Endodermal cell (in vitro differentiated cells): ENCODE results near the gene DICER1. TPM values are rescaled to one million over a fixed set of nuclear protein-coding genes. Genes with fewer than 3 reads are reported as not detected.
A peak's percentile ranks its signal among the peaks of the same experiment; 100 is the strongest.

Source experiments
- DNase-seq: peaks from one replicate; pipeline ENCODE4 v3.0.0-alpha.2; 2017
- H3K27ac ChIP-seq: 2 replicates; pipeline ENCODE4 v1.5.1; 2013; ENCODE audit warnings: mild to moderate bottlenecking, low read depth, low read length, moderate library complexity
- H3K27me3 ChIP-seq: 2 replicates; pipeline ENCODE4 v1.6.1; 2013; ENCODE audit warnings: mild to moderate bottlenecking, low read length, moderate library complexity; ENCODE audit not compliant: insufficient read depth, control insufficient read depth, poor library complexity, severe bottlenecking
- H3K36me3 ChIP-seq: 2 replicates; pipeline ENCODE4 v1.7.0; 2013; ENCODE audit warnings: mild to moderate bottlenecking, low read length, moderate library complexity; ENCODE audit not compliant: control insufficient read depth, insufficient read depth
- H3K4me1 ChIP-seq: one replicate; pipeline ENCODE4 v1.7.0; 2013; ENCODE audit warnings: low read length; ENCODE audit not compliant: control insufficient read depth, insufficient read depth
- H3K4me3 ChIP-seq: 2 replicates; pipeline ENCODE4 v1.5.1; 2013; ENCODE audit warnings: mild to moderate bottlenecking, low read length, moderate library complexity
- H3K9ac ChIP-seq: 2 replicates; pipeline ENCODE4 v1.6.1; 2013; ENCODE audit warnings: mild to moderate bottlenecking, low read length, moderate library complexity; ENCODE audit not compliant: poor library complexity, severe bottlenecking; ENCODE audit errors: extremely low read depth
- H3K9me3 ChIP-seq: 2 replicates; pipeline ENCODE4 v1.6.1; 2013; ENCODE audit warnings: mild to moderate bottlenecking, low read length, moderate library complexity; ENCODE audit not compliant: control insufficient read depth
- H3K27ac Mint-ChIP-seq: 2 replicates; pipeline ENCODE4 v1.8.0; 2020; ENCODE audit warnings: mixed read lengths
- H3K27me3 Mint-ChIP-seq: 2 replicates; pipeline ENCODE4 v1.8.0; 2021; ENCODE audit warnings: mild to moderate bottlenecking, mixed read lengths; ENCODE audit not compliant: insufficient read depth
- H3K36me3 Mint-ChIP-seq: 2 replicates; pipeline ENCODE4 v1.8.0; 2020; ENCODE audit warnings: low read depth, mixed read lengths
- H3K4me1 Mint-ChIP-seq: 2 replicates; pipeline ENCODE4 v1.8.0; 2020; ENCODE audit warnings: mixed read lengths
- H3K4me3 Mint-ChIP-seq: 2 replicates; pipeline ENCODE4 v1.8.0; 2020; ENCODE audit warnings: mild to moderate bottlenecking, moderate library complexity, mixed read lengths
- H3K9me3 Mint-ChIP-seq: 2 replicates; pipeline ENCODE4 v1.8.0; 2020; ENCODE audit warnings: mild to moderate bottlenecking, mixed read lengths
- WGBS, 2 experiments: methylation state at CpG; one replicate each; pipeline versions ENCODE4 v1.1.5 to v1.1.7; 2013; ENCODE audit warnings: missing lambda C conversion rate in 2 of 2, mixed read lengths in 1 of 2; ENCODE audit not compliant: insufficient coverage in 1 of 2, insufficient read length in 1 of 2; 5-methylcytosine and 5-hydroxymethylcytosine counted together
- total RNA-seq, 2 donors: library from RNA; stranded (reverse); fragmentation: NEBNext Ultra II Directional in 1 of 2; extraction: Animal tissue kit (Norgen Biotek cat#: 25700) in 1 of 2; gene quantifications; 2 replicates in 1 of 2; 3 replicates in 1 of 2; pipeline ENCODE4 v1.2.1, GENCODE V29; 2021
- TF ChIP-seq, protein P1 (sequence below): fragments of 200-600 bp; sonication (generic); conservative IDR thresholded peaks from 2 replicates; pipeline ENCODE4 v1.5.0; 2021; ENCODE audit warnings: antibody characterized with exemption, mild to moderate bottlenecking

The DICER1 gene
- total RNA-seq, 2 donors from 2014 or later, result 66.1 to 69.2 TPM

DNA sequence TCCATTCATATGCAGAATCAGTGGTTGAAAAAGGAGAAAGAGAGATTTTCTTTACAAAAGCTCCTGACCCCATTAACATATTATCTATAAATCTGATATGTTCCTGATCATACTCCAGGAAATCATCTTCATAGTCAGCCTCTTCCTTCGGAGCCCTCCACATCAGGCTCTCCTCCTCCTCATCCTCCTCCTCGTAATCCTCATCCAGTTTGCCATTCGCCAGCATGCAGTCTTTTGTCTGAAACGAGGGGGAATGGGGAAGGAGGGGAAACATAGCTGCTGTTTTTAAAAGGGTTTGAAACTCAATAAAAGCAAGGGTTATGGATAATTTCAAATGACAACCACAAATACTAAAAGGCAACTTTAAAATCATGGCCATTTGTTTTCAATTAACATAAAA lies 60.9 kb downstream of the DICER1 start:
- H3K27ac Mint-ChIP-seq, result no peak overlapping the region
- no peaks in the 10 kb centered on the region for H3K9me3 Mint-ChIP-seq
- Histone ChIP-seq H3K9ac (no peak overlapping the region), H3K9me3 (no peaks in the 10 kb centered on the region), H3K4me3 (no peak overlapping the region), H3K27me3 (no peaks in the 10 kb centered on the region), H3K36me3 (peaks cover 61% of the 10 kb centered on the region), H3K4me1 (no peaks in the 10 kb centered on the region), H3K27ac (peak overlapping the region; percentile 58)
- no peak overlapping the region for H3K4me3 Mint-ChIP-seq
- H3K27me3 Mint-ChIP-seq, result no peaks in the 10 kb centered on the region
- 40 to 84% methylated on average over 1 to 4 of the region's 4 CpGs for WGBS, 2 experiments
- H3K36me3 Mint-ChIP-seq, result peaks cover 39% of the 10 kb centered on the region
- no peak for DNase-seq
- H3K4me1 Mint-ChIP-seq, result no peaks in the 10 kb centered on the region
- TF ChIP-seq, protein P1, sequence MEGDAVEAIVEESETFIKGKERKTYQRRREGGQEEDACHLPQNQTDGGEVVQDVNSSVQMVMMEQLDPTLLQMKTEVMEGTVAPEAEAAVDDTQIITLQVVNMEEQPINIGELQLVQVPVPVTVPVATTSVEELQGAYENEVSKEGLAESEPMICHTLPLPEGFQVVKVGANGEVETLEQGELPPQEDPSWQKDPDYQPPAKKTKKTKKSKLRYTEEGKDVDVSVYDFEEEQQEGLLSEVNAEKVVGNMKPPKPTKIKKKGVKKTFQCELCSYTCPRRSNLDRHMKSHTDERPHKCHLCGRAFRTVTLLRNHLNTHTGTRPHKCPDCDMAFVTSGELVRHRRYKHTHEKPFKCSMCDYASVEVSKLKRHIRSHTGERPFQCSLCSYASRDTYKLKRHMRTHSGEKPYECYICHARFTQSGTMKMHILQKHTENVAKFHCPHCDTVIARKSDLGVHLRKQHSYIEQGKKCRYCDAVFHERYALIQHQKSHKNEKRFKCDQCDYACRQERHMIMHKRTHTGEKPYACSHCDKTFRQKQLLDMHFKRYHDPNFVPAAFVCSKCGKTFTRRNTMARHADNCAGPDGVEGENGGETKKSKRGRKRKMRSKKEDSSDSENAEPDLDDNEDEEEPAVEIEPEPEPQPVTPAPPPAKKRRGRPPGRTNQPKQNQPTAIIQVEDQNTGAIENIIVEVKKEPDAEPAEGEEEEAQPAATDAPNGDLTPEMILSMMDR, result no peak

DNA sequence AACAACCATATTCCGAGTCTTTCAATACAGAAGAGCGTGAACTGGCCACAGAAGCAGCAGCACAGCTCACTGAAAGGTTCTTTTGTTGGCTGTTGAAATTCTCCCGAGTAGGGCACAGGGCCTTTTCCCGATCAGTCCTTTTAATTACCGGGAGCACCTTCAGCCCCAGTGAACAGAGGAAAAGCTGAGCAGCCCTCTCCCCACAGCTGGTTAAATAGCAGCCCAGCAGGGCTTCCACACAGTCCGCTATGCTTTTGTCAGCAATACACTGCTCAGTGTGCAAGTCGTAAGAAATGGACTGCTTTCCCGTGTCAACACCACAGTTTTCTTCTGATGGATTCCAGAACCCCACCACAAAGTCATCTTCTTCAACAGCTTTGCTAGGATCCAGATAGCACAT lies 61.3 kb downstream of the DICER1 start:
- no peak for DNase-seq
- WGBS, 2 experiments, result 59 to 88% methylated on average over 8 of the region's 8 CpGs
- H3K4me1 Mint-ChIP-seq, result no peaks in the 10 kb centered on the region
- H3K27me3 Mint-ChIP-seq, result no peaks in the 10 kb centered on the region
- TF ChIP-seq, protein P1, result no peak
- no peak overlapping the region for H3K4me3 Mint-ChIP-seq
- Histone ChIP-seq H3K4me1 (no peaks in the 10 kb centered on the region), H3K27me3 (no peaks in the 10 kb centered on the region), H3K36me3 (peaks cover 65% of the 10 kb centered on the region), H3K27ac (peak overlapping the region; percentile 58), H3K9ac (no peak overlapping the region), H3K9me3 (no peaks in the 10 kb centered on the region), H3K4me3 (no peak overlapping the region)
- H3K9me3 Mint-ChIP-seq, result no peaks in the 10 kb centered on the region
- no peak overlapping the region for H3K27ac Mint-ChIP-seq
- peaks cover 39% of the 10 kb centered on the region for H3K36me3 Mint-ChIP-seq

DNA sequence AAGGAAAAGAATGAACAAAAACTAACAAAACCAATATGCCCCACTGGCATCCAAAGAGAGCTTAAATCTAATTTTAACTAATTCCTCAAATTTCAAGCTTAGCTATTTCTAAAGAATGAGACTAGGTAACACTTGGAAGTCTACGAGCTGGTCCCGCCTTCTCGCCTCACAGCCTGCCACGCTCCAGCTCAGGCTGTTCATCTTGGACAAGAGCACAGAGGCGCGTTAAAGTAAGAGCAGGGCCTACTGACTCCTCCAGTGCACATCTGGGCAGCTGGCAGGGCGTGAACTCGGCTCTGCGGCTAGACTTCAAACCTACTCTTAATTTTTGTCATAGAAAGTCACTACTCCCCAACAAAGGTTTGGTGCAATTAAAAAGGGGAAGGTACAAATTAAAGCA lies 64.6 kb downstream of the DICER1 start:
- DNase-seq, result no peak
- Histone ChIP-seq H3K9ac (no peak overlapping the region), H3K4me1 (no peaks in the 10 kb centered on the region), H3K4me3 (no peak overlapping the region), H3K27ac (no peak overlapping the region), H3K27me3 (no peaks in the 10 kb centered on the region), H3K36me3 (peaks cover 81% of the 10 kb centered on the region), H3K9me3 (no peaks in the 10 kb centered on the region)
- Mint-ChIP-seq H3K36me3 (peaks cover 60% of the 10 kb centered on the region), H3K4me3 (no peak overlapping the region), H3K27me3 (no peaks in the 10 kb centered on the region), H3K4me1 (no peaks in the 10 kb centered on the region), H3K9me3 (no peaks in the 10 kb centered on the region), H3K27ac (no peak overlapping the region)
- WGBS, 2 experiments, result 96 to 100% methylated on average over 8 to 9 of the region's 9 CpGs
- TF ChIP-seq, protein P1, result no peak
